GM20431 (cell line): ENCODE results near the gene CMTM7.
"Not testable (repeated sequence)": the region's sequence is repeated elsewhere in the genome, so short reads cannot be mapped to it uniquely, and the experiment has no call there.

ENCODE experiments used
- in situ Hi-C: fragments of 300-500 bp; cut with MseI, MboI; formaldehyde crosslinking; loops from one replicate; pipeline ENCODE4 v1.15.0; 2020; ENCODE audit warnings: low sequenced_read_pairs; ENCODE audit not compliant: unreplicated experiment

The CMTM7 gene

DNA sequence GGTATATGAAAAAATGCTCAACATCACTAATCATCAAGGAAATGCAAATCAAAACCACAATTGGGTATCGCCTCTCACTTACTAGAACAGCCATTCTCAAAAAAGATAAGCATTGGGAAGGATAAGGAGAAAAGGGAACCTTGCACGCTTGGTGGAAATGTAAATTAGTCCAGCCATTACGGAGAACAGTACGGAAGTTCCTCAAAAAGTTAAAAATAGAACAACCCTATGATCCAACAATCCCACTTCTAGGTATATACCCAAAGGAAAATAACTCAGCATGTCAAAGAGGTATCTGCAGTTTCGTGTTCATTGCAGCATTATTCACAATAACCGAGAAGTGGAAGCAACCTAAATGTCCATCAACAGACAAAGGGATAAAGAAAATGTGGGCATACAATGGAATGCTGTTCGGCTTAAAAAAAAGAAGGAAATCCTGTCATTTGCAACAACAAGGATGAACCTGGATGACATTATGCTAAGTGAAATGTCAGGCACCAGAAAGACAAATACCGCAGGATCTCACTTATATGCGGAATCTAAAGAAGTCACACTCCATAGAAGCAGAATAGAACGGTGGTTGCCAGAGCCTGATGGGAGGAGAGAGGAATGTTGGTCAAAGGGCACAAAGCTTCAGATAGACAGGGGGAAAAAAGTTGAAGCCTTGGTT, 11.7 kb upstream of the CMTM7 start:
- in situ Hi-C loops, result loop anchor here (10.0 kb wide), 1 partner anchor 85 kb away; no protein-coding TSS in a partner anchor

DNA sequence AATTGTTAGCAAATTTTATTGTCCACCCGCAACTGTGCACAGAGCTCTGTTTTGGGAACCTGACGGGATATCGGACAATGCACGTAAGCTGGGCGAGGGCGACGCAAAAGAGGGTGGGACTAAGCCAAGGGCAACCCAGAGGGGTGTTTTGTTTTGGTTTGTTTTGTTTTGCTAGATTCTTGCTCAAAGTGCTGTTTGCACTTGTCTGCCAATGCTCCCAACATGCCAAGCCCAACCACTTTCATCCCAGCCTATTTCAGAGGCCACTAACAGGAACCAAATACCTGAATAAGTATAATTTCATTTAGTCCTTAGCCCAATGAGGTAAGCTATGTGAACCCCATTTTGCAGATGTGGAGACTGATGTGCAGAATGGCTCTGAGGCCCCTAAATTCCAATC, 9.7 kb upstream of the CMTM7 start:
- in situ Hi-C loops, result no loop called here

DNA sequence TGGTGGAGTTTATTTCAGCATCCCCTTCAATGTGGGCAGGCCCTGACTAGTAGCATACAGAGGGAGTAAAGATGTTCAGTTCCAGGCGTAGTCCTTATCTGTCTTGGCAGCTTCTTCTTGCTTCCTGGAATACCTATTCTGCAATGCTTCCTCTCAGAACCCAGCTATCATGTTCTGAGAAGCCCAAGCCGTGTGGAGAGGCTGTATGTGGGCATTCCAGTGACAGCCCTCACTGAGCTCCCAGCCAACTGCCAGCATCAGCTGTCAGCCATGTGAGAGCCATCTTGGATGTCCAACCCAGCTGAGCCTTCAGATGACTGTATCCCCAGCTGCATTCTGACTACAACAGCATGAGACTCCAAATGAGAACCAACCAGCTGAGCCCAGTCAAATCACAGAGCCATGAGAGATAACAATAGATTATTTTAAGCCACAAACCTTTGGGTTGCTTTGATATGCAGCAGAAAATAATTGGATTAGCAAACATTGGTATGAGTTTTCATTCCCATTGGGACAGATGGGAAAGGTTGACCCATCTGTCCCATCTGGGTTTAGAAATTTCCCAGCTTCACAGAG, 8.4 kb upstream of the CMTM7 start:
- in situ Hi-C loops, result no loop called here

DNA sequence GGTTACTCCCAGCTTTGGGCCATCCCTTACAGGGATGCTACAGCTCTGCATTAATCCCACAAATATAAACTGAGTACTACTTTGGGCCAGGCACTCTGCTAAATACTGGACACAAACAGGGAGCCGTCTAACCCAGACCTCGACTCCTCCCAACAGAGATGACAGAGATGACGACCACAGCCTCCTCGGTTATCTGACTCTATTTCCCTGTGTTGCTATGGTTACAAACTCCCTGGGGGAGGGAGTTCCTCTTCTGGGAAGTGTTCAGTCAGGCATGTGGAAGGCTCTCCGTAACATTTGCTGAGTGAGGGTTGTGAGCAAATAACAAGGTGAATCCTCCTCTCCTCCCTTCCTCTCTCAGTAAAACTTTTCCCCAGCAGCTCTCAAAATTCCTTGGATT, 6.7 kb upstream of the CMTM7 start:
- in situ Hi-C loops, result no loop called here

DNA sequence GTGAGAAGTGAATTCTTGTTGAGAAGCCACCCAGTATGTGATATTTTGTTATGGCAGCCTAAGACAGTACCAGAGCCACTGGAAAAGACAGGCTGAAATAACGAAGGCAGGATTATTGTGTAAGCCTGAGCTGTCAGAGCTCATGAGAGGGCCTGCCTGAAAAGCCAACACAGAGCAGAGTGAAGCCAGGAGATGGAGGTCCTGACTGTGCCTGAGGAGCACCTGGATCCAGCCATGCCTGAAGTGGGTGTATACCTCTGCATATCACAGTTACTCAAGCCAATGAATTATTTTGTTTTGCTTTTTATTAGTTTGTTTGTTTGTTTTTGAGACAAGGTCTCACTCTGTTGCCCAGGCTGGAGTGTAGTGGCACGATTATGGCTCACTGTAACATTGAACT, 4.1 kb upstream of the CMTM7 start:
- in situ Hi-C loops, result no loop called here

DNA sequence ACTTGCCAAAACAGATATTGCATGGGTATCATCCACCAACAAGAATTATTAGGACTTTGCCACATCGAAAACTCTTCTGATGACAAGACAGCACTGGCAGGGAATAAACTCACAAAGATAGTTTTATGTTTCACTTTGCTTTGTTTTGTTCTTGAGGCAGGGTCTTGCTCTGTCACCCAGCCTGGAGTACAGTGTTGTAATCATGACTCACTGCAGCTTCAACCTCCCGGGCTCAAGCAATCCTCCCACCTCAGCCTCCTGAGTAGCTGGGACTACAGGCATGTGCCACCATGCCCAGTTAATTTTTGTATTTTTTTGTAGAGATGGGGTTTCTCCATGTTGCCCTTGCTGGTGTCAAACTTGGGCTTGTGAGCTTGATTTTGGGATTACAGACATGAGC, 2.1 kb upstream of the CMTM7 start:
- in situ Hi-C loops, result not testable (repeated sequence)

DNA sequence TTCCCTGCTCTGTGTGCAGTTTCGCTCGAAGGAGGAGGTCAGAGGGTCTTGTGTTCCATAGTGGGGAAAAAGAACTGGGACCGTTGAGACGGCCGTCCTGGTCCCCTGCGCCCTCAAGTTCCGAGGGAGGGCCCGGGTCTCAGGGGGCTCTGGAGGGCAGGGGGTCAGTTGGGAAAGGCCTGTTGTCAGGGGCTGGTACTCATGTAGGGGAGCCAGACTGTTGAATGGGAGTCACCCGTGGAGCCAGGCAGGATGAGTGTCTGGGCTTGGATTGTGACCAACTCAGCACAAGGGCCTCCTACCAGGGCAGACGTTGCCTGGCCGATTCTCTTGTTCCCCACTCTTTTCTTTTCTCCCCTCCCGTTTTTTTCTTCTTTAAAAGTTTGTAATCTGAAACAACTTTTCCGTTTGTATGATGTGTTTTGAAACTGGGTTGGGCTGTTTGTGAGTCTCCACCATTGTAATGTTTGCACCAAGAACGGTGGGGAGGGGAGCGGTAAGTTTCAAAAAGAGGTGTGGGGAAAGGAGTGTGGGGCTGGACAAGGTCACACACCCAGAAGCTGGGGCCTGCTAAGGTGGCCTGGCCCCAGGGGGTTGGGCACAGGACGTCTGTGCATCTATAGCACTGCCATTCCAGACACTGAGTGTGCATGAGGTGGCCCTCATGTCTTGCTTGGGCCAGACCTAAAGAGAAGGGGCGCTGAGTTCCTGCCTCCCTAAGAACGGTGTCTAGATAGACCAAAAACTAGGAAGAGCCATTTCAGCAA, 1.1 kb downstream of the CMTM7 start:
- in situ Hi-C loops, result no loop called here

DNA sequence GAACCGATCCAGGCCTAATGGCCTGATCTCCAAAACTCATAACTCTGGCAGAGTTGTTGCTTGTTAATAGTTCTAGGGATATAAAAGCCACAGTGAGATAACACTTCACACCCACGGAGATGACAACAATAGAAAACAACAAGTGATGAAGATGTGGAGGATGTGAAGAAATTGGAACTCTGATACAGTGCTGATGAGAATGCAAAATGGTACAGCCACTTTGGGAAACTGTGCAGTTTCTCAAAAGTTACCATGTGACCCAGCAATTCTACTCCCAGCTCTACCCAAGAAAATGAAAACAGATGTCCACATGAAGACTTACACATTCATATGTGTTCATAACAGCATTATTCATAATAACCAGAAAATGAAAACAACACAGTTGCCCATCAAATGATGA, 3.8 kb downstream of the CMTM7 start:
- in situ Hi-C loops, result no loop called here

DNA sequence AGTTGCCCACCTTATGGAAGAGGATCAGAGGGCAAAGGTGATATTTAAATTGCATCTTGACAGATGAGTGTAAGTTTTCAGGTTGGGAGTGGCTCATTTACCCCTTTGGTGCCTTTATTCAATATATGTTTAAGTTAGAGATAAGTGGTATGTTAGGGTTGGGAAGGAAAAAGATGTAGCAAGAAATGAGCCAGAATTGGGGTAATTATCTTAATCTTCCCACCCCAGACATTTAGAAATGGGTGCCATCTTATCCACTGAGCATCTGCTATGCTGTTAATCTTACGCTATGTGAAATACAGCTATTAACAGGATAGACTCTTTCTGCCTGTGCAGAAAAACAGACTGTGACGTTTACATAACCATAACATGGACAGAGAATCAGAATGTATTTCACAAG, 6.3 kb downstream of the CMTM7 start:
- in situ Hi-C loops, result no loop called here

DNA sequence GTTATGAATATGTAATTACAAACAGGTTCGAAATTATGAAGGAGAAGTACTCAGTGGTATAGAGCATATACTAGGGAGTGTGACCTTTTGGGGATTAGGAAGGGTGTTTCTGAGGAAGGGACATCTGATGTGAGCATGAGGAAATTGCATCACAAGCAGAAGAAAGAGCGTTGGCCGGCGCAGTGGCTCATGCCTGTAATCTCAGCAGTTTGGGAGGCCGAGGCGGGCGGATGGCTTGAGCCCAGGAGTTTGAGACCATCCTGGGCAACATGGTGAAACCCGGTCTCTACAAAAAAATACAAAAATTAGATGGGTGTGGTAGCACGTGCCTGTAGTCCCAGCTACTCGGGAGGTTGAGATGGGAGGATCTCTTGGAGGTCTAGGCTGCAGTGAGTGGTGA, 6.9 kb downstream of the CMTM7 start:
- in situ Hi-C loops, result no loop called here

DNA sequence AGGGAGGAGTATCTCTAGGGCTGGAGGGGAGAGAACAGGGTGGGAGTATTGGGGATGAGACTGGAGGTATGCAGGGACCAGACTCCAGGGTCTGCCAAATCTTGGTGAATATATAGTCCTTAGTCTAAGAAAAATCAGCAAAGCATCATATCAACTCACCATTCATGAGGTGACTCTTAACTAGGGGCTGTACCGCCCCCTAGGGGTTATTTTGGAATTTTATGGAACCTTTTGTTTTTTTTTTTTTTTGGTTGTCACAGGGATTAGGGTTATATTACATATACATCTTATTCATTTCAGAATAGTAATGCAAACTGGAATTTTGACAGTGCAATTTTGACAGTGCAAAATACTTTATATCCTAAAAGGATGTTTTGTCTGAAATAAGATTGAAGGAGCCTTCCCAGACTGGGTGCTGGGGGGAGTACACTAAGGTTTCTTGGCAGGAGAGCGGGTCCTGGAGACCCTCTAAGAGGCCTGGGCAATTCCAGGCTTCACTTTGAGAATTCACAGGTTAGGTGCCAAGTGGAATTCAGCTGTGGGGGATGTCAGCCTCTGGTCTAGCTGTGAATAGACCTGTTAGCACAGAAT, 7.5 kb downstream of the CMTM7 start:
- in situ Hi-C loops, result no loop called here

DNA sequence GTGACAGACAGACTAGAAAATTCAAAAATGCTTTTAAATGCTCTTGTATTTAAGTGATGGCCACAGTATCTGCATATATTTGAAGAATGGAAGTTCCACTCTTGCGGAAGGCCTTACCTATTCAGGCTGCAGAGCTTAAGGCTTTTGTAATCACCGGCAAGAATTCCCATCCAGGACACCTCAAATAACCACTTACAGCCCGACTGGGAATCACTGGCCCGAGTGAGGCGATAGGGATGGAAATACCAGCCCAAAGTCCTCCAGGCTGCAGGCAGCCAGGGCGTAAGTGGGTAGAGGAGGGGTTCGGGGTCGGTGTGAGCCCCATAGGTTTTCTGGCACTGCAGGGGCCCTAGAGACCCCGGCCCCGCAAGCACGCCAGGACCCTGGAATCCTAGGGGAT, 9.5 kb downstream of the CMTM7 start:
- in situ Hi-C loops, result no loop called here

DNA sequence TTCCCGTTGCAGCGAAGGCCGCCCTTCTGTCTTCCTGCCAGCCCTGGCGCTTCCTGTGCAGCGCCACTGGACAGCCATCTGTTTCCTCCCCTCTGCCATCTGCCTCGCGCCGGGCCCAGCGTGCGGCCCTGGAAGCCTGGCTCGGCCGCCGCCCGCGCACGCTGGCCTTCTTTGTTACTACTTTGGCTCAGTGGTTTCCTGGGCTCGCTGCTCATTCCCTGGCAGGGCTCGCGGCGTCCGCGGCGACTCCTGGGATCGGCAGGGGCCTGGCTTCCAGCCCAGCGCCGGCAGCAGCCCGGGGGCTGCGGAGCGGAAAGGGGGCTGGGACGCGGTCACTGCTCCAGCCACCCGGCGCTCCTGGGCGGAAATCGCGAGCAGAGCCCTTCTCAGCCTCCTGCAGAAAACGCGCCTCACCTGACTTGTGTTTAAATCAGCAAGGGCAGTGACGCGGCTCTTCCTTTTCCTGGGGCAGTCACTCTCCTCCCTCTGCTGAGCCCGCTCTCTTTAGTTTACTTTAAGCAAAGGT, 10.0 kb downstream of the CMTM7 start:
- in situ Hi-C loops, result no loop called here

DNA sequence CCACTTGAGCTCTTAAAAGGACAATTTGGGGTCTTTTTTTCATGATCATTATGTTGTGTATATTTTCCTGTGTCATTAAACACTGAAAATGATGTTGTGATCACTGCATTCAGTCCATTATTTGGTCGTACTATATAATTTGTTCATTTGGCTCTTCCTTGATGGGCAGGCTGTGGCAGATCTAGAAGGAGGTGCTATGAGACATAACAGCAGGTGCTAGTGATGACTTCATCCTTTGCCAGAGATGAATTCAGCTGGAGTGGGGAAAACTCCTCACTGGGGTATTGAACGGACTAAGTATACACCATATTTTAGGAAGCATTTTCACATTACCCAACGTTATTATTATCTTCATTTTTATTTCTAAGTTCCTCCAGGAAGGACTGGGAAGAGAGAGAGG, 12.0 kb downstream of the CMTM7 start:
- in situ Hi-C loops, result no loop called here

DNA sequence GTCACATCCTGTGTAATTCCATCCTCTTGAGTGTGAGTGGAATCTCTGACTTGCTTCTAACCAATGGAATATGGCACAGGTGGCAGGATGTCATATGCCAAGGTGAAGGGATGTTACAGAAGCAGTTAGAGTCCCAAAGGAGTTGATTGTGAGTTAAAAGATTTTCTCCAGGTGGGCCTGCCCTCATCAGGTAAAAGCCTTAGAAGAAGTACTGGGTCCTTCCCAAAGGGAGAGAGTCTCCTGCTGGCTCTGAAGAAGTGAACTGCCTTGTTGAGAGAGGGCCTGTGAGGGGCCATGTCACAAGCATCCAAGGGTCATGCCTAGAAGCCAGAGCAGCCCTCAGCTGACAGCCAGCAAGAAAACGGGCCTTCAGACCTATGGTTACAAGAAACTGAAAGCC, 13.1 kb downstream of the CMTM7 start:
- in situ Hi-C loops, result no loop called here

DNA sequence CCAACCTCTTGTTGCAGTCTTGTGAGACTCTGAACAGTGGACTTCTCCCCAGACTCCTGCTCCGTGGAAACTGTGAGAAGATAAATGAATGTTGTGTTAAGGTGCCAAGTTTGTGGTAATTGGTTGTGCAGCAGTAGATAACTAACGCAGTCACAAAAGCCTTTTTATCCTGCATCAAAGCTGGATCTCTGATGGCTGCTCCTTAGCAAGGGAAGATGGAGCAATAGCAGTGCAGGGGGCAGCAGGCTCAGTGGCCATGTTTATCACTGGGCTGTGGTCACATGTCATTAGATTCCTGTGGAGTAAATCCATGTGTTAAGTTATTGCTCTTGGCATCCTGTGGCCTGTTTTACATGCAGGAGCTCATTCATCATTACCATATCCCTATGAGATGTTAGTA, 13.5 kb downstream of the CMTM7 start:
- in situ Hi-C loops, result no loop called here

DNA sequence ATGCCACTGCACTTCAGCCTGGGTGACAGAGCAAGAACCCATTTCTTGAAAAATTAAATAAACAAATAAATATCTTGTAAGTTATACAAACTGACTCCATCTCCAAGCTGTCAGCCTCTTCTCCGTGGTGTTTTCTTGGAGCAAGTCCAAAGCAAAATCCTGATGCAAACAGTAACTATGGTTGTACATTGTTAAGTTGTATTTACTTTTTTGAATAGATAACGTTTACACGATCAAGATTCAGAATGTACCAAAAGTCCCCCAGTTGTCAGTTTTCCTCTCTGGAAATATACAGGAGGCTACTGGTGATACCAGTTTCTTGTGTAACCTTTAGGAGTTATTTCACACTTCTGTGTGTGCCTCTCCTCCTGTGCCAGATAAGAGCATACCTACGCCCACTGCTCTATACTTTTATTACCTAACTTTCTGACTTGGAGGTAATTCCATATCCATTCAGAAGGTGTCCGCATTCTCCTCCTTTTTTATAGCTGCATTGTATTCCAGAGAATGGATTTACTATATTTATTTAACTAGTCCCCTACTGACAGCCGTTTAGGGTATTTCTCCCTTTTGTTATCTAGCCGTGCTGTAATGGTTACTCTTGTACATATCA, 14.2 kb downstream of the CMTM7 start:
- in situ Hi-C loops, result no loop called here

DNA sequence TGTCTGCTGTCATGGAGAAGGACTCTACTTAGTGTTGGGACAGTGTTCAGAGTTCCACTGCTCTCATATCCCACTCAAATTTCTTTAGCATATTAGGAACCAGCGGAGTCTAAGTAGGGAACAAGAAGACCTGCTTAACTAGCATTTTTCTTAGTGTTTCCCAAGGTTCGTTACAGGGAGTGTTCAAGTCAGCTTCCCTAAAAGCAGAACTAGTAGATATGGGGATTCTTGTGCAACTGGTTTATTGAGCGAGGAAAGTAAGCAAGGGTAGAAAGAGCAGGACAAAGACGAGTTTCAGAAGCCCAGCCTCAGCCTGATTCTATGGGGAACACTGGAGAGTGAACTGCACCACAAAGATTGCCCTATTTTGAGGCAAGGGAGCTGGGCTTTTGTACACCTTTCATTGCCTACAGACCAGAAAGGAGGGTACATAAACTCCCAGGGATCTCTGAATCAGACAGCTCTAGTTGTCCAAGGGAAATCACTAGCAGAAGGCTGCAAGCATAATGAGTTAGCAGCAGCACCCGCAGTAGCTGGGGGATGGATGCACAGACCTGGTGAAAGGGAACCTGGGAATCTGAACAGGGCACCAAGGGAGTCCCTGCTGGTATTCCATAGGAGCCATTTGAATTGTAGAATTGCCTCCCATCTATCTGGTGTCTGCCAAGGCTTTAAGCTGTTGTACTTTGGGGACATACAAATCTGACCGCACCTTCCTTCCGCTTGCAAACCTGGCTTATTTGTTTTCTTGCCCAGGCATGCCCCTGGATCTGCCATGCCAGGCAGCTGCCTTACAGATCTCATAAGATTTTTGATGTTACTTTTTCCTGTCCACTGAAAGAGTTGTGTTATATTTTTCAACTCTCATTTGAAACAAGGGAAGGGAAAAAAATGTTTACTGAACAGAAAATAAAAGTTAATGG, 15.1 kb downstream of the CMTM7 start:
- in situ Hi-C loops, result no loop called here
